GM06990 (cell line): ENCODE results near the gene WASF1.
"Not testable (repeated sequence)": the region's sequence is repeated elsewhere in the genome, so short reads cannot be mapped to it uniquely, and the experiment has no call there.

Source experiments
- DNase-seq: peaks from one replicate; pipeline ENCODE4 v3.0.0-alpha.2; 2011; ENCODE audit not compliant: insufficient read length; ENCODE audit errors: extremely low read depth
- H3K27me3 ChIP-seq: replicated peaks from 2 replicates; pipeline ENCODE4 v1.6.0; 2011; ENCODE audit warnings: low read length; ENCODE audit not compliant: control insufficient read depth, insufficient read depth
- H3K36me3 ChIP-seq: 2 replicates; pipeline ENCODE4 v1.5.1; 2011; ENCODE audit warnings: low read length; ENCODE audit not compliant: control insufficient read depth, insufficient read depth
- H3K4me3 ChIP-seq: replicated peaks from 2 replicates; pipeline ENCODE4 v1.5.1; 2011; ENCODE audit warnings: low read depth, mild to moderate bottlenecking, control low read depth, low read length
- CTCF ChIP-seq: IDR thresholded peaks from 2 replicates; pipeline ENCODE4 v1.5.1; 2011; ENCODE audit warnings: low read length, control low read depth, mild to moderate bottlenecking, inconsistent platforms; ENCODE audit not compliant: insufficient read depth, poor library complexity, severe bottlenecking

The WASF1 gene

GRCh38 chr6:110137924-110138887 lies 41.3 kb downstream of the WASF1 start:
- H3K36me3 ChIP-seq: no peaks in the 10 kb centered on the region
- DNase-seq: no peak
- no peaks in the 10 kb centered on the region; the same call in 1 of the 2 replicates for H3K27me3 ChIP-seq
- TF ChIP-seq CTCF: no peak
- no peak overlapping the region for H3K4me3 ChIP-seq

GRCh38 chr6:110130362-110130761 lies 49.1 kb downstream of the WASF1 start:
- Histone ChIP-seq H3K4me3 (no peak overlapping the region), H3K27me3 (no peaks in the 10 kb centered on the region; the same call in 1 of the 2 replicates), H3K36me3 (no peaks in the 10 kb centered on the region)
- no peak for DNase-seq
- no peak for TF ChIP-seq CTCF

- no peaks in the 10 kb centered on the region for H3K36me3 ChIP-seq
- TF ChIP-seq CTCF: no peak
- H3K27me3 ChIP-seq: no peaks in the 10 kb centered on the region; the same call in 1 of the 2 replicates
- DNase-seq: no peak
- H3K4me3 ChIP-seq: no peak overlapping the region
Measured at GRCh38 chr6:110128418-110128817, 51.1 kb downstream of the WASF1 start.

- no peaks in the 10 kb centered on the region; the same call in 1 of the 2 replicates for H3K27me3 ChIP-seq
- DNase-seq: no peak
- H3K36me3 ChIP-seq: no peaks in the 10 kb centered on the region
- no peak overlapping the region for H3K4me3 ChIP-seq
- TF ChIP-seq CTCF: no peak
Measured at GRCh38 chr6:110125361-110125760, 54.1 kb downstream of the WASF1 start.

- H3K36me3 ChIP-seq, H3K27me3 ChIP-seq, DNase-seq, H3K4me3 ChIP-seq: not testable (repeated sequence)
Measured at GRCh38 chr6:110121655-110122054, 57.8 kb downstream of the WASF1 start.

- DNase-seq: no peak
- H3K4me3 ChIP-seq: no peak overlapping the region
- TF ChIP-seq CTCF: no peak
- no peaks in the 10 kb centered on the region for H3K27me3 ChIP-seq
- no peaks in the 10 kb centered on the region for H3K36me3 ChIP-seq
Measured at GRCh38 chr6:110116258-110116657, 63.2 kb downstream of the WASF1 start.
